Panc1 (cell line): Measurements from ENCODE around the gene GTSE1. TPM values are rescaled to one million over a fixed set of nuclear protein-coding genes. Genes with fewer than 3 reads are reported as not detected.

Experiments
- ATAC-seq: fragments of 200-7000 bp; cut with Tn5 transposase; 2 replicates; pipeline ENCODE4 v1.9.1; 2020; ENCODE audit warnings: mild to moderate bottlenecking, moderate library complexity
- BruUV-seq: library from RNA; stranded (reverse); fragments of 400-500 nt; replicated peaks from 2 replicates; lab custom pipeline; 2021; lab: Mats Ljungman, UMichigan
- CTCF ChIA-PET: fragments of 300-600 bp; sonication (Branson Sonifier 250); formaldehyde crosslinking; loops from one replicate; lab custom pipeline; 2022; ENCODE audit warnings: antibody characterized with exemption; lab: Charles Lee
- POLR2A ChIA-PET: fragments of 300-600 bp; sonication (Branson Sonifier 250); formaldehyde crosslinking; loops from one replicate; lab custom pipeline; 2022; ENCODE audit warnings: antibody characterized with exemption; lab: Charles Lee
- DNase-seq: peaks from one replicate; pipeline ENCODE4 v3.0.0-alpha.2; 2010; ENCODE audit warnings: low read depth, low spot score
- H3K27ac ChIP-seq: 2 replicates; pipeline ENCODE4 v1.5.1; 2011; ENCODE audit warnings: mild to moderate bottlenecking, low read length, inconsistent platforms
- H3K27me3 ChIP-seq: fragments of 200-500 bp; sonication (Bioruptor generic); 2 replicates; pipeline ENCODE4 v1.6.0; 2014; ENCODE audit warnings: low read length, inconsistent platforms; ENCODE audit not compliant: control insufficient read depth, insufficient read depth
- H3K36me3 ChIP-seq: fragments of 200-500 bp; sonication (Bioruptor generic); 2 replicates; pipeline ENCODE4 v1.5.1; 2014; ENCODE audit warnings: inconsistent platforms, mild to moderate bottlenecking, low read length, moderate library complexity; ENCODE audit not compliant: control insufficient read depth, insufficient read depth
- H3K4me1 ChIP-seq: 2 replicates; pipeline ENCODE4 v1.5.1; 2011; ENCODE audit warnings: inconsistent platforms, mild to moderate bottlenecking, low read length, moderate library complexity; ENCODE audit not compliant: control insufficient read depth, insufficient read depth
- H3K4me3 ChIP-seq, 2 experiments: 2 replicates each; pipeline ENCODE4 v1.5.1; 2011 to 2012; ENCODE audit warnings: low read depth in 2 of 2, low read length in 2 of 2, mild to moderate bottlenecking in 2 of 2, inconsistent platforms in 1 of 2, moderate library complexity in 1 of 2
- H3K9me3 ChIP-seq: fragments of 200-500 bp; sonication (Bioruptor generic); 2 replicates; pipeline ENCODE4 v1.5.1; 2014; ENCODE audit warnings: low read depth, mild to moderate bottlenecking, inconsistent platforms, low read length, moderate library complexity; ENCODE audit not compliant: control insufficient read depth, insufficient read depth
- POLR2AphosphoS5 ChIP-seq: IDR thresholded peaks from 2 replicates; pipeline ENCODE4 v1.6.1; 2012; ENCODE audit warnings: mild to moderate bottlenecking, low read depth, low read length, moderate library complexity
- SIN3A ChIP-seq: IDR thresholded peaks from 2 replicates; pipeline ENCODE4 v1.6.1; 2012; ENCODE audit warnings: low read depth, mild to moderate bottlenecking, low read length, moderate library complexity, borderline replicate concordance; ENCODE audit not compliant: insufficient read depth
- TCF7L2 ChIP-seq: IDR thresholded peaks from 2 replicates; pipeline ENCODE4 v1.6.1; 2011; ENCODE audit warnings: mild to moderate bottlenecking, low read depth, low read length, inconsistent platforms
- in situ Hi-C: cut with HindIII; loops from 2 replicates; pipeline ENCODE4 v1.10.0; 2016; ENCODE audit warnings: low sequenced_read_pairs, low pct_unique_long_range_greater_than_20kb
- intact Hi-C: fragments of 100-400 bp; cut with micrococcal nuclease; formaldehyde crosslinking; loops from one replicate; pipeline ENCODE4 v1.10.0; 2022; ENCODE audit not compliant: unreplicated experiment
- total RNA-seq: library from RNA; stranded (reverse); gene quantifications from one replicate; pipeline ENCODE4 v1.2.1, GENCODE V29; 2021; ENCODE audit not compliant: unreplicated experiment
- TF ChIP-seq, protein P1 (sequence below), 2 experiments: IDR thresholded peaks; 2 replicates each; pipeline ENCODE4 v1.6.1; 2011 to 2012; ENCODE audit warnings: low read depth in 2 of 2, control low read depth in 1 of 2, low read length in 1 of 2, mild to moderate bottlenecking in 1 of 2, moderate library complexity in 1 of 2; ENCODE audit not compliant: insufficient read depth in 1 of 2
- TF ChIP-seq, protein P2 (sequence below): fragments of 450-650 bp; IDR thresholded peaks from 2 replicates; pipeline ENCODE4 v1.5.1; 2017; ENCODE audit warnings: mild to moderate bottlenecking

Gene GTSE1
- total RNA-seq, 1 experiment from 2014 or later = 36.2 TPM

DNA sequence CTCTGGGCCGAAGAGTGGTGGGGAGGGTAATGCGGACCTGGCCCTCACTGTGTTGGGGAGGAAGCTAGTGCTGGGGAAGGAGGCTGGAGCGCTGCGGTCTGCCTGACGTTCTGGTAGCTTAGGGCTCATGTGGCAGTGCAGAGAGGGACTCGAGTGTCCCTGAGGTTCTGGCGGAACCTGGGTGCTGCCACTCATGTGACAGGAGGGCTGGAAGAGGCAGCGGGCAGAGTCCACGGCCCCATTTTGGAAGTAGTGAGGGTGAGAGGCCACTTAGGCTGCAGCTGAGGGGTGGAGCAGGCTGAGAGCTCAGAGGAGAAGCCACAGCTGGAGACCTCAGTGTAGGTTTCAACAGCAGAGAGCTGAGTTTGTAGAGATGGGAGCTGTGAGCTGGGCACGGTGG lies 22.6 kb downstream of the GTSE1 start:
- POLR2A ChIA-PET = no interaction called here
- ATAC-seq (no peak), DNase-seq (no peak)
- intact Hi-C loops = no loop called here
- H3K27me3 ChIP-seq = no peaks in the 10 kb centered on the region
- in situ Hi-C loops = loop anchor here (25.0 kb wide), 1 partner anchor 307 kb away; no protein-coding TSS in a partner anchor
- H3K4me3 ChIP-seq = no peak overlapping the region
- BruUV-seq = no TSS peak
- H3K4me1 ChIP-seq = no peaks in the 10 kb centered on the region
- peaks cover 4% of the 10 kb centered on the region; the same call in 1 of the 2 replicates for H3K36me3 ChIP-seq
- no peak overlapping the region for H3K27ac ChIP-seq
- CTCF ChIA-PET = no interaction called here
- TF ChIP-seq SIN3A (no peak), TCF7L2 (no peak)
- TF ChIP-seq, protein P1, sequence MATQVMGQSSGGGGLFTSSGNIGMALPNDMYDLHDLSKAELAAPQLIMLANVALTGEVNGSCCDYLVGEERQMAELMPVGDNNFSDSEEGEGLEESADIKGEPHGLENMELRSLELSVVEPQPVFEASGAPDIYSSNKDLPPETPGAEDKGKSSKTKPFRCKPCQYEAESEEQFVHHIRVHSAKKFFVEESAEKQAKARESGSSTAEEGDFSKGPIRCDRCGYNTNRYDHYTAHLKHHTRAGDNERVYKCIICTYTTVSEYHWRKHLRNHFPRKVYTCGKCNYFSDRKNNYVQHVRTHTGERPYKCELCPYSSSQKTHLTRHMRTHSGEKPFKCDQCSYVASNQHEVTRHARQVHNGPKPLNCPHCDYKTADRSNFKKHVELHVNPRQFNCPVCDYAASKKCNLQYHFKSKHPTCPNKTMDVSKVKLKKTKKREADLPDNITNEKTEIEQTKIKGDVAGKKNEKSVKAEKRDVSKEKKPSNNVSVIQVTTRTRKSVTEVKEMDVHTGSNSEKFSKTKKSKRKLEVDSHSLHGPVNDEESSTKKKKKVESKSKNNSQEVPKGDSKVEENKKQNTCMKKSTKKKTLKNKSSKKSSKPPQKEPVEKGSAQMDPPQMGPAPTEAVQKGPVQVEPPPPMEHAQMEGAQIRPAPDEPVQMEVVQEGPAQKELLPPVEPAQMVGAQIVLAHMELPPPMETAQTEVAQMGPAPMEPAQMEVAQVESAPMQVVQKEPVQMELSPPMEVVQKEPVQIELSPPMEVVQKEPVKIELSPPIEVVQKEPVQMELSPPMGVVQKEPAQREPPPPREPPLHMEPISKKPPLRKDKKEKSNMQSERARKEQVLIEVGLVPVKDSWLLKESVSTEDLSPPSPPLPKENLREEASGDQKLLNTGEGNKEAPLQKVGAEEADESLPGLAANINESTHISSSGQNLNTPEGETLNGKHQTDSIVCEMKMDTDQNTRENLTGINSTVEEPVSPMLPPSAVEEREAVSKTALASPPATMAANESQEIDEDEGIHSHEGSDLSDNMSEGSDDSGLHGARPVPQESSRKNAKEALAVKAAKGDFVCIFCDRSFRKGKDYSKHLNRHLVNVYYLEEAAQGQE (IDR thresholded peaks at IDR 0.05; ENCODE audit: insufficient read depth in 1 of 2, low read depth in 2 of 2, low read length in 1 of 2) = no peak
- H3K9me3 ChIP-seq = no peaks in the 10 kb centered on the region

DNA sequence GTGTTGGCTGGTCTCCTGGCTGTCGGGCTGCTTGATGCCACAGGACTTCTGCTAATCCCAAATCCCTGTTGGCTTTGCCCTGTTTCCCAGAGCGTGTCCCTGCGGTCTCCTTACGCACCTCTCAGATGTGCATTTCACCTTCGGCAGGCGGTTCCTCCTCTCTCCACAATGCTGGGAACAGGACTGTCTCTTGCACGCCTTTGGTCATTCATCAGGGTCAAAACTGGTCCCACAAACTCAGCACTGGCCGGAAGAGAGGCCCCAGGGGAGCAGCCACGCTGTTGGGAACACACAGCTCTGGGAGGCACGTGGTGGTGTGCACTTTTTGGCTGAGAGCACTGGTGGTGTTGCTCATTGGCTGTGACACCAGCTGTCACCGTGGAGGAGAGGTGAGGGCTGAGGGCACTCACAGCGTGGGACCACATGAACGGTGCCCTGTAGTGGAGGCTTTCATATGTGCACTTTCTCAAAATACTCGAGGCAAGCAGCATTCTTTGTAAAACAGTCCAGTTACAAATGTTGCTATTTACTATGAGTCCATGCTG lies 23.6 kb downstream of the GTSE1 start:
- H3K36me3 ChIP-seq = peaks cover 4% of the 10 kb centered on the region; the same call in 1 of the 2 replicates
- DNase-seq = no peak
- in situ Hi-C loops (loop anchor here (25.0 kb wide), 1 partner anchor 308 kb away; no protein-coding TSS in a partner anchor), intact Hi-C loops (no loop called here)
- H3K4me3 ChIP-seq = no peak overlapping the region
- no peaks in the 10 kb centered on the region for H3K9me3 ChIP-seq
- no TSS peak for BruUV-seq
- no peaks in the 10 kb centered on the region for H3K4me1 ChIP-seq
- ATAC-seq = no peak
- no peak overlapping the region for H3K27ac ChIP-seq
- no peaks in the 10 kb centered on the region for H3K27me3 ChIP-seq
- POLR2A ChIA-PET = no interaction called here
- CTCF ChIA-PET = no interaction called here
- TF ChIP-seq POLR2AphosphoS5 (no peak), TCF7L2 (no peak), SIN3A (no peak)
- TF ChIP-seq, protein P1 (IDR thresholded peaks at IDR 0.05; ENCODE audit: insufficient read depth in 1 of 2, low read depth in 2 of 2, low read length in 1 of 2) = no peak
- TF ChIP-seq, protein P2, sequence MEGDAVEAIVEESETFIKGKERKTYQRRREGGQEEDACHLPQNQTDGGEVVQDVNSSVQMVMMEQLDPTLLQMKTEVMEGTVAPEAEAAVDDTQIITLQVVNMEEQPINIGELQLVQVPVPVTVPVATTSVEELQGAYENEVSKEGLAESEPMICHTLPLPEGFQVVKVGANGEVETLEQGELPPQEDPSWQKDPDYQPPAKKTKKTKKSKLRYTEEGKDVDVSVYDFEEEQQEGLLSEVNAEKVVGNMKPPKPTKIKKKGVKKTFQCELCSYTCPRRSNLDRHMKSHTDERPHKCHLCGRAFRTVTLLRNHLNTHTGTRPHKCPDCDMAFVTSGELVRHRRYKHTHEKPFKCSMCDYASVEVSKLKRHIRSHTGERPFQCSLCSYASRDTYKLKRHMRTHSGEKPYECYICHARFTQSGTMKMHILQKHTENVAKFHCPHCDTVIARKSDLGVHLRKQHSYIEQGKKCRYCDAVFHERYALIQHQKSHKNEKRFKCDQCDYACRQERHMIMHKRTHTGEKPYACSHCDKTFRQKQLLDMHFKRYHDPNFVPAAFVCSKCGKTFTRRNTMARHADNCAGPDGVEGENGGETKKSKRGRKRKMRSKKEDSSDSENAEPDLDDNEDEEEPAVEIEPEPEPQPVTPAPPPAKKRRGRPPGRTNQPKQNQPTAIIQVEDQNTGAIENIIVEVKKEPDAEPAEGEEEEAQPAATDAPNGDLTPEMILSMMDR = no peak
